Endothelial cell of umbilical vein (primary cell): ENCODE results near the gene PRRG1. TPM values are rescaled to one million over a fixed set of nuclear protein-coding genes. Genes with fewer than 3 reads are reported as not detected.

ENCODE experiments used
- BruUV-seq: library from RNA; stranded (reverse); fragments of 400-500 nt; replicated peaks from 2 replicates; lab custom pipeline; 2021; lab: Mats Ljungman, UMichigan
- CTCF ChIA-PET: fragments of 300-600, 350-600 bp; sonication (Branson Sonifier 250); formaldehyde crosslinking; loops from one replicate; lab custom pipeline; 2021; ENCODE audit warnings: antibody characterized with exemption, inconsistent platforms; lab: Charles Lee
- POLR2A ChIA-PET: fragments of 300-600, 350-600 bp; sonication (Branson Sonifier 250); formaldehyde crosslinking; loops from one replicate; lab custom pipeline; 2021; ENCODE audit warnings: antibody characterized with exemption, inconsistent platforms; lab: Charles Lee
- DNase-seq: peaks from one replicate; pipeline ENCODE4 v3.0.0-alpha.2; 2011; ENCODE audit warnings: low read depth, low spot score
- FAIRE-seq: peaks from 2 replicates; lab custom pipeline; 2011; peaks lifted over from hg19 to GRCh38; lab: Jason Lieb, UNC
- H2AFZ ChIP-seq: 2 replicates; pipeline ENCODE4 v1.6.0; 2012; ENCODE audit warnings: low read depth, low read length, control low read depth, inconsistent platforms
- H3K27ac ChIP-seq: 2 replicates; pipeline ENCODE4 v1.5.1; 2011; ENCODE audit warnings: low read depth, mild to moderate bottlenecking, control low read depth, low read length, moderate library complexity; ENCODE audit not compliant: insufficient read depth
- H3K27me3 ChIP-seq, 2 experiments: 2 replicates each; pipeline versions ENCODE4 v1.6.0 to v1.6.1; 2011; ENCODE audit warnings: low read length in 2 of 2, mixed read lengths in 1 of 2; ENCODE audit not compliant: control insufficient read depth in 2 of 2, insufficient read depth in 2 of 2
- H3K36me3 ChIP-seq, 2 experiments: 2 replicates in 1 of 2; 3 replicates in 1 of 2; pipeline ENCODE4 v1.5.1; 2011; ENCODE audit warnings: low read length in 2 of 2, mild to moderate bottlenecking in 1 of 2, moderate library complexity in 1 of 2; ENCODE audit not compliant: control insufficient read depth in 2 of 2, insufficient read depth in 2 of 2; ENCODE audit errors: extremely low read depth in 1 of 2
- H3K4me1 ChIP-seq: 3 replicates; pipeline ENCODE4 v1.5.1; 2011; ENCODE audit warnings: mild to moderate bottlenecking, low read length; ENCODE audit not compliant: control insufficient read depth, insufficient read depth; ENCODE audit errors: extremely low read depth
- H3K4me2 ChIP-seq: 2 replicates; pipeline ENCODE4 v1.6.1; 2011; ENCODE audit warnings: low read length, control low read depth, mixed read lengths; ENCODE audit not compliant: insufficient read depth
- H3K4me3 ChIP-seq, 3 experiments: fragments of 200-600 bp in 1 of 3; sonication (generic), shearing (Covaris generic) in 1 of 3; replicated peaks in 1 of 3; 2 replicates each; pipeline ENCODE4 v1.5.1; 2011 to 2016; ENCODE audit warnings: control low read depth in 3 of 3, low read length in 3 of 3, mild to moderate bottlenecking in 2 of 3, inconsistent platforms in 1 of 3, low read depth in 1 of 3, moderate library complexity in 1 of 3; ENCODE audit not compliant: insufficient read depth in 1 of 3
- H3K79me2 ChIP-seq: 2 replicates; pipeline ENCODE4 v1.6.0; 2012; ENCODE audit warnings: low read length, inconsistent platforms; ENCODE audit not compliant: control insufficient read depth, insufficient read depth
- H3K9ac ChIP-seq: replicated peaks from 2 replicates; pipeline ENCODE3; 2011; ENCODE audit warnings: low read length, control low read depth; ENCODE audit not compliant: insufficient read depth; ENCODE audit errors: extremely low read depth
- H3K9me1 ChIP-seq: replicated peaks from 3 replicates; pipeline ENCODE4 v1.6.0; 2011; ENCODE audit warnings: mild to moderate bottlenecking, low read length; ENCODE audit not compliant: control insufficient read depth, insufficient read depth; ENCODE audit errors: extremely low read depth
- H3K9me3 ChIP-seq: replicated peaks from 2 replicates; pipeline ENCODE4 v1.5.1; 2012; ENCODE audit warnings: low read length, inconsistent platforms; ENCODE audit not compliant: control insufficient read depth, insufficient read depth
- H4K20me1 ChIP-seq: replicated peaks from 2 replicates; pipeline ENCODE3; 2011; ENCODE audit warnings: mild to moderate bottlenecking, low read length; ENCODE audit not compliant: control insufficient read depth, insufficient read depth; ENCODE audit errors: extremely low read depth
- CTCF ChIP-seq, 2 donors: IDR thresholded peaks; 1 replicate in 1 of 2; 2 replicates in 1 of 2; pipeline ENCODE4 v1.5.1; 2011; ENCODE audit warnings: low read length in 2 of 2, mild to moderate bottlenecking in 2 of 2, moderate library complexity in 2 of 2, control low read depth in 1 of 2, inconsistent platforms in 1 of 2, low read depth in 1 of 2; ENCODE audit not compliant: insufficient read depth in 1 of 2; ENCODE audit errors: extremely low read depth in 1 of 2
- EZH2 ChIP-seq: IDR thresholded peaks from 2 replicates; pipeline ENCODE4 v1.6.1; 2012; ENCODE audit warnings: borderline replicate concordance, low read depth, mild to moderate bottlenecking, moderate library complexity, low read length, inconsistent platforms; ENCODE audit not compliant: severe bottlenecking
- FOS ChIP-seq: IDR thresholded peaks from 2 replicates; pipeline ENCODE4 v1.6.1; 2011; ENCODE audit warnings: mild to moderate bottlenecking, low read length, moderate library complexity, borderline replicate concordance; ENCODE audit not compliant: insufficient read depth
- GATA2 ChIP-seq: IDR thresholded peaks from 2 replicates; pipeline ENCODE4 v1.7.0; 2011; ENCODE audit warnings: low read depth, mild to moderate bottlenecking, moderate library complexity, mixed read lengths, low read length; ENCODE audit not compliant: insufficient read length, insufficient read depth
- JUN ChIP-seq: IDR thresholded peaks from 2 replicates; pipeline ENCODE4 v1.6.1; 2011; ENCODE audit warnings: borderline replicate concordance, low read depth; ENCODE audit not compliant: insufficient read length, insufficient read depth
- MAX ChIP-seq: IDR thresholded peaks from 2 replicates; pipeline ENCODE4 v1.6.1; 2011; ENCODE audit not compliant: insufficient read depth, insufficient read length
- MYC ChIP-seq: IDR thresholded peaks from one replicate; pipeline ENCODE4 v1.6.1; 2011; ENCODE audit warnings: mild to moderate bottlenecking, low read depth, low read length
- POLR2A ChIP-seq: IDR thresholded peaks from 2 replicates; pipeline ENCODE4 v1.6.1; 2012; ENCODE audit warnings: low read depth, mild to moderate bottlenecking, control low read depth, low read length
- POLR2AphosphoS5 ChIP-seq: IDR thresholded peaks from 2 replicates; pipeline ENCODE4 v1.6.1; 2012; ENCODE audit warnings: low read depth, mild to moderate bottlenecking, control low read depth, low read length, moderate library complexity; ENCODE audit not compliant: insufficient read depth
- dilution Hi-C: fragments of 300-500 bp; cut with MboI; formaldehyde crosslinking; loops from one replicate; pipeline ENCODE4 v1.15.0; 2019; ENCODE audit warnings: low sequenced_read_pairs; ENCODE audit not compliant: extremely low pct_ligation_motif_present
- intact Hi-C: fragments of 100-400 bp; cut with micrococcal nuclease; formaldehyde crosslinking; loops from one replicate; pipeline ENCODE4 v1.10.0; 2022
- polyA plus RNA-seq, 4 experiments: library from polyadenylated mRNA; depleted of rRNA in 3 of 4; stranded (reverse) in 3 of 4; unstranded in 1 of 4; fragments of >200 nt; gene quantifications; 2 replicates each; pipeline versions ENCODE4 v1.2.1 to v1.2.3, GENCODE V29; 2011 to 2012; ENCODE audit warnings: missing spikeins in 1 of 4
- total RNA-seq: library from RNA; stranded (reverse); gene quantifications from 2 replicates; pipeline ENCODE4 v1.2.3, GENCODE V29; 2021

The PRRG1 gene
- total and polyA plus RNA-seq, 2 donors (not counting 3 experiments of a cell fraction or from before 2014, with no cell fraction given) = 37.6 to 46.3 TPM

GRCh38 chrX:37420185-37420584 is 71.0 kb downstream of the PRRG1 start:
- Histone ChIP-seq H3K9me3 (no peaks in the 10 kb centered on the region), H2AFZ (no peak overlapping the region), H3K4me2 (no peak overlapping the region), H3K9me1 (no peaks in the 10 kb centered on the region), H3K4me1 (peaks cover 3% of the 10 kb centered on the region), H3K36me3 (no peaks in the 10 kb centered on the region), H4K20me1 (no peaks in the 10 kb centered on the region), H3K4me3 (no peak overlapping the region), H3K9ac (no peak overlapping the region), H3K27me3 (no peaks in the 10 kb centered on the region), H3K79me2 (no peaks in the 10 kb centered on the region), H3K27ac (no peak overlapping the region)
- dilution Hi-C loops = no loop called here
- no peak for DNase-seq
- TF ChIP-seq EZH2 (no peak), GATA2 (no peak), MYC (no peak), POLR2A (no peak), POLR2AphosphoS5 (no peak), JUN (no peak), CTCF (IDR thresholded peaks at IDR 0.05; ENCODE audit: extremely low read depth in 1 of 2, insufficient read depth in 1 of 2, low read depth in 1 of 2, low read length in 2 of 2) (no peak), FOS (no peak), MAX (no peak)
- FAIRE-seq = peak; percentile 59
- intact Hi-C loops = no loop called here
- no TSS peak for BruUV-seq
- ChIA-PET CTCF (no interaction called here), POLR2A (no interaction called here)
